Colonic mucosa (tissue), 4 donors: ENCODE measurements around the gene SCMH1. TPM values are rescaled to one million over a fixed set of nuclear protein-coding genes. Genes with fewer than 3 reads are reported as not detected.

ENCODE experiments used
- DNase-seq: peaks from one replicate; pipeline ENCODE4 v3.0.0-alpha.2; 2020
- H3K27ac ChIP-seq: fragments of 200-600 bp; one replicate; pipeline ENCODE4 v1.8.0; 2021
- H3K27me3 ChIP-seq: fragments of 200-600 bp; one replicate; pipeline ENCODE4 v1.8.0; 2021
- H3K36me3 ChIP-seq: fragments of 200-600 bp; one replicate; pipeline ENCODE4 v1.8.0; 2021
- H3K4me1 ChIP-seq: fragments of 200-600 bp; one replicate; pipeline ENCODE4 v1.8.0; 2021; ENCODE audit warnings: mild to moderate bottlenecking
- H3K4me3 ChIP-seq: fragments of 200-600 bp; one replicate; pipeline ENCODE4 v1.8.0; 2021
- H3K9ac ChIP-seq, 2 donors: one replicate each; pipeline ENCODE4 v1.7.0; 2013; ENCODE audit warnings: control low read depth in 2 of 2, low read depth in 2 of 2, low read length in 2 of 2
- H3K9me3 ChIP-seq: fragments of 200-600 bp; one replicate; pipeline ENCODE4 v1.8.0; 2021
- CTCF ChIP-seq: fragments of 200-600 bp; IDR thresholded peaks from one replicate; pipeline ENCODE4 v1.8.0; 2022; ENCODE audit warnings: antibody characterized with exemption, mild to moderate bottlenecking
- intact Hi-C: fragments of 100-400 bp; cut with DNase I; formaldehyde crosslinking; loops from one replicate; pipeline ENCODE4 v1.14.1; 2022
- total RNA-seq, 2 donors: library from RNA; stranded (reverse); fragmentation: NEBNext Ultra II Directional in 1 of 2; extraction: Animal tissue kit (Norgen Biotek cat#: 25700) in 1 of 2; gene quantifications; one replicate each; pipeline ENCODE4 v1.2.1, GENCODE V29; 2021
- donor health status: healthy.
- donor health status: DM: no; HTN: no; CAD: no.
- donor health status: DM: no; HTN: no; CAD: no.

SCMH1 gene
- total RNA-seq, 2 donors from 2014 or later = 26.3 to 32.7 TPM

- Histone ChIP-seq H3K9ac (no peak overlapping the region), H3K4me1 (no peaks in the 10 kb centered on the region), H3K4me3 (no peak overlapping the region), H3K27me3 (no peaks in the 10 kb centered on the region), H3K9me3 (no peaks in the 10 kb centered on the region), H3K27ac (no peak overlapping the region), H3K36me3 (no peaks in the 10 kb centered on the region)
- no peak for TF ChIP-seq CTCF
- intact Hi-C loops = no loop called here
- no peak for DNase-seq
These were observed 16.6 kb downstream of the SCMH1 start for GRCh38 chr1:41225495-41225894.

- no peaks in the 10 kb centered on the region for H3K9me3 ChIP-seq
- H3K9ac ChIP-seq = no peak overlapping the region
- no peaks in the 10 kb centered on the region for H3K4me1 ChIP-seq
- no peak overlapping the region for H3K4me3 ChIP-seq
- H3K36me3 ChIP-seq = no peaks in the 10 kb centered on the region
- DNase-seq = no peak
- no peak overlapping the region for H3K27ac ChIP-seq
- intact Hi-C loops = no loop called here
- no peak for TF ChIP-seq CTCF
- no peaks in the 10 kb centered on the region for H3K27me3 ChIP-seq
These were observed 19.6 kb downstream of the SCMH1 start for GRCh38 chr1:41222496-41222895.

- Histone ChIP-seq H3K9ac (no peak overlapping the region), H3K36me3 (no peaks in the 10 kb centered on the region), H3K27ac (no peak overlapping the region), H3K27me3 (no peaks in the 10 kb centered on the region), H3K4me1 (no peaks in the 10 kb centered on the region), H3K4me3 (no peak overlapping the region), H3K9me3 (no peaks in the 10 kb centered on the region)
- intact Hi-C loops = no loop called here
- no peak for DNase-seq
- no peak for TF ChIP-seq CTCF
These were observed 20.1 kb downstream of the SCMH1 start for GRCh38 chr1:41221995-41222394.

GRCh38 chr1:41218152-41218551 is 24.0 kb downstream of the SCMH1 start:
- H3K36me3 ChIP-seq = no peaks in the 10 kb centered on the region

GRCh38 chr1:41217441-41217840 is 24.7 kb downstream of the SCMH1 start:
- H3K4me3 ChIP-seq = no peak overlapping the region
- no peak overlapping the region for H3K9ac ChIP-seq
- no peaks in the 10 kb centered on the region for H3K27me3 ChIP-seq
- H3K27ac ChIP-seq = no peak overlapping the region
- H3K36me3 ChIP-seq = no peaks in the 10 kb centered on the region
- no peak for DNase-seq
- no peak for TF ChIP-seq CTCF
- H3K4me1 ChIP-seq = no peaks in the 10 kb centered on the region
- intact Hi-C loops = no loop called here
- H3K9me3 ChIP-seq = no peaks in the 10 kb centered on the region

More at GRCh38 chr1:41218152-41218551, 24.0 kb downstream of the SCMH1 start:
- H3K4me1 ChIP-seq = no peaks in the 10 kb centered on the region
- H3K4me3 ChIP-seq = no peak overlapping the region
- H3K9ac ChIP-seq = no peak overlapping the region
- no peak overlapping the region for H3K27ac ChIP-seq
- TF ChIP-seq CTCF = no peak
- intact Hi-C loops = no loop called here
- no peak for DNase-seq
- no peaks in the 10 kb centered on the region for H3K9me3 ChIP-seq
- no peaks in the 10 kb centered on the region for H3K27me3 ChIP-seq

- Histone ChIP-seq H3K27ac (no peak overlapping the region), H3K9me3 (no peaks in the 10 kb centered on the region), H3K9ac (no peak overlapping the region), H3K27me3 (no peaks in the 10 kb centered on the region), H3K36me3 (no peaks in the 10 kb centered on the region), H3K4me3 (no peak overlapping the region), H3K4me1 (no peaks in the 10 kb centered on the region)
- DNase-seq = no peak
- TF ChIP-seq CTCF = no peak
- intact Hi-C loops = no loop called here
These were observed 26.5 kb downstream of the SCMH1 start for GRCh38 chr1:41215623-41216022.
